HUES6 (cell line): ENCODE results near the gene TET3.

ENCODE experiments used
- H3K27ac ChIP-seq: 2 replicates; pipeline ENCODE4 v1.7.0; 2013; ENCODE audit warnings: low read depth, mild to moderate bottlenecking, low read length, inconsistent platforms
- H3K27me3 ChIP-seq: 2 replicates; pipeline ENCODE4 v1.6.1; 2013; ENCODE audit warnings: low read length; ENCODE audit not compliant: control insufficient read depth, insufficient read depth
- H3K36me3 ChIP-seq: 2 replicates; pipeline ENCODE4 v1.6.1; 2013; ENCODE audit warnings: low read length; ENCODE audit not compliant: control insufficient read depth, insufficient read depth
- H3K4me1 ChIP-seq: 2 replicates; pipeline ENCODE4 v1.6.1; 2013; ENCODE audit warnings: low read length; ENCODE audit not compliant: control insufficient read depth, insufficient read depth
- H3K4me3 ChIP-seq: 2 replicates; pipeline ENCODE4 v1.5.1; 2013; ENCODE audit warnings: low read depth, low read length
- H3K9ac ChIP-seq: one replicate; pipeline ENCODE4 v1.6.1; 2013; ENCODE audit warnings: mild to moderate bottlenecking, low read length
- H3K9me3 ChIP-seq: 2 replicates; pipeline ENCODE4 v1.6.1; 2013; ENCODE audit warnings: low read depth, low read length; ENCODE audit not compliant: control insufficient read depth, insufficient read depth

The TET3 gene

GRCh38 chr2:74008761-74009395, 24.2 kb downstream of the TET3 start:
- Histone ChIP-seq H3K27ac (no peak overlapping the region), H3K4me1 (peaks cover 58% of the 10 kb centered on the region), H3K9me3 (no peaks in the 10 kb centered on the region), H3K4me3 (no peak overlapping the region), H3K27me3 (no peaks in the 10 kb centered on the region), H3K36me3 (0 out of 2 replicates have a peak, but pooled peaks cover 3% of the 10 kb centered on the region), H3K9ac (no peak overlapping the region)

DNA sequence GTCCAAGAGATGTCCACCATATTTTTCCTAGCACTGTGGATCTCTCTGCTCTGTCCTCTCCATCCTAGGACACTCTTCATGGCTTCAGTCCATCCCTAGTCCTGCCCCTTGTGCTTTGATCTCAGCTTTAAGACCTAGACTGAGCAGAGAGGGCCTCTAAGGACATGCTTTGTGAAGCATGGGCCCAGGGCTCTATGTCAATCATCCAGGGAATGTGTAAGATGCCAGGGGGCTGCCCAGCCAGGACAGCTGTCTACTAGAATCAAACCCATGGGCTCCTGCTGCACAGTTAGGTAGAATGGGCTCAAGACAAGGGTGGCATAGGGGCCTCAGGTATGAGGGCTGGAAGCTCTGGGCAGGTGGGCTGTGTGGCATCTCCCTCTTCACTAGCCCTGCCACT, 24.9 kb downstream of the TET3 start:
- 0 out of 2 replicates have a peak, but pooled peaks cover 3% of the 10 kb centered on the region for H3K36me3 ChIP-seq
- H3K27me3 ChIP-seq = no peaks in the 10 kb centered on the region
- H3K4me1 ChIP-seq = peaks cover 51% of the 10 kb centered on the region
- no peak overlapping the region for H3K27ac ChIP-seq
- no peak overlapping the region for H3K9ac ChIP-seq
- H3K9me3 ChIP-seq = no peaks in the 10 kb centered on the region
- no peak overlapping the region for H3K4me3 ChIP-seq

DNA sequence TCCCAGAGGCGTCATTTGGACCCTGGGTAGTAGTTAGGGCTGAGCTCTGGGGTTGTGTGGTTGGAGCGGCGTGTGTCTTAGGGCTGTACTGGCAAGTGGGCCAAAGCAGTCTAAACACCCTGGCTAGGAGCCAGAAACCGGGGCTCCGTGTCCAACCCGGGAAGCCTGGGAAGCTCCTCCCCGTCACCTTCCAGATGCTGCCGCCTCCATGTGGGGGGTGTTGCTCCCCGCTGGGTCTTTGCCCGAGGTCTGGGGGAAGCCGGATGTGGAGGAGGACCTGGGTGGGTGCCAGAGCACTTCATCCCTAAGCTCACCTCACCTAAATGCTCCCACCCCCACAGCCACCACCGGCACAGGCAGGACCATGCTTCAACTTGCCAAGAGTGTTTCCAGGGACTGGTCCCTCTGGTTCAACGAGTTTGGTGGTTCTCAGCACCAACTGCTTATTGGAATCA, 25.4 kb downstream of the TET3 start:
- 0 out of 2 replicates have a peak, but pooled peaks cover 3% of the 10 kb centered on the region for H3K36me3 ChIP-seq
- H3K9me3 ChIP-seq = no peaks in the 10 kb centered on the region
- peaks cover 47% of the 10 kb centered on the region for H3K4me1 ChIP-seq
- H3K4me3 ChIP-seq = no peak overlapping the region
- H3K27ac ChIP-seq = no peak overlapping the region
- H3K9ac ChIP-seq = no peak overlapping the region
- H3K27me3 ChIP-seq = no peaks in the 10 kb centered on the region

GRCh38 chr2:74011246-74011645, 26.5 kb downstream of the TET3 start:
- H3K9me3 ChIP-seq = no peaks in the 10 kb centered on the region
- no peaks in the 10 kb centered on the region for H3K27me3 ChIP-seq
- peaks cover 42% of the 10 kb centered on the region for H3K4me1 ChIP-seq
- no peak overlapping the region for H3K27ac ChIP-seq
- H3K9ac ChIP-seq = no peak overlapping the region
- 0 out of 2 replicates have a peak, but pooled peaks cover 3% of the 10 kb centered on the region for H3K36me3 ChIP-seq
- no peak overlapping the region for H3K4me3 ChIP-seq

- Histone ChIP-seq H3K9ac (no peak overlapping the region), H3K27ac (no peak overlapping the region)
Measured at GRCh38 chr2:74014813-74015212, 30.1 kb downstream of the TET3 start.

DNA sequence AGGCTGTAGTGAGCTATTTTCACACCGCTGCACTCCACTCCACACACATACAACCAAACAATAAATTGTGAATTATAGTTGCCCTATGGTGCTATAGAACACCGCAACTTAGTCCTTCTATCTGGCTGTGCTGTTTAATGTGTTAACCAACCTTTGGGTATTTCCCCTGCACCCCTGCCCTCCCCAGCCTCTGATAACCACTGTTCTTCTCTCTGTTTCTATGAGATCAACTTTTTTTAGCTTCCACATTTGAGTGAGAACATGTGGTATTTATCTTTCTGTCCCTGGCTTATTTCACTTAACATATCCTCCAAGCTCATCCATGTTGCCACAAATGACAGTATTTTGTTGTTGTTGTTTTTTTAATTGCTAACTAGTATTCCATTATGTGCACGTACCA, 32.5 kb downstream of the TET3 start:
- no peak overlapping the region for H3K27ac ChIP-seq
- no peaks in the 10 kb centered on the region for H3K9me3 ChIP-seq
- H3K27me3 ChIP-seq = no peaks in the 10 kb centered on the region
- no peak overlapping the region for H3K4me3 ChIP-seq
- no peak overlapping the region for H3K9ac ChIP-seq
- H3K4me1 ChIP-seq = peaks cover 5% of the 10 kb centered on the region; the same call in 1 of the 2 replicates
- H3K36me3 ChIP-seq = no peaks in the 10 kb centered on the region

More at GRCh38 chr2:74014813-74015212, 30.1 kb downstream of the TET3 start:
- H3K36me3 ChIP-seq = no peaks in the 10 kb centered on the region
- no peaks in the 10 kb centered on the region for H3K27me3 ChIP-seq
- no peak overlapping the region for H3K4me3 ChIP-seq
- H3K4me1 ChIP-seq = peaks cover 6% of the 10 kb centered on the region
- H3K9me3 ChIP-seq = no peaks in the 10 kb centered on the region

GRCh38 chr2:74019516-74019915, 34.8 kb downstream of the TET3 start:
- no peaks in the 10 kb centered on the region for H3K9me3 ChIP-seq
- H3K4me3 ChIP-seq = no peak overlapping the region
- H3K27ac ChIP-seq = no peak overlapping the region

GRCh38 chr2:74020702-74021406, 36.1 kb downstream of the TET3 start:
- Histone ChIP-seq H3K27me3 (no peaks in the 10 kb centered on the region), H3K27ac (no peak overlapping the region), H3K4me1 (peaks cover 17% of the 10 kb centered on the region), H3K9me3 (no peaks in the 10 kb centered on the region), H3K9ac (no peak overlapping the region), H3K4me3 (no peak overlapping the region), H3K36me3 (no peaks in the 10 kb centered on the region)

More at GRCh38 chr2:74019516-74019915, 34.8 kb downstream of the TET3 start:
- Histone ChIP-seq H3K4me1 (peaks cover 12% of the 10 kb centered on the region), H3K36me3 (no peaks in the 10 kb centered on the region), H3K9ac (no peak overlapping the region), H3K27me3 (no peaks in the 10 kb centered on the region)

GRCh38 chr2:74021407-74021755, 36.7 kb downstream of the TET3 start:
- no peaks in the 10 kb centered on the region for H3K9me3 ChIP-seq
- H3K27me3 ChIP-seq = no peaks in the 10 kb centered on the region
- H3K36me3 ChIP-seq = no peaks in the 10 kb centered on the region
- H3K9ac ChIP-seq = no peak overlapping the region
- peaks cover 21% of the 10 kb centered on the region for H3K4me1 ChIP-seq
- H3K27ac ChIP-seq = no peak overlapping the region
- H3K4me3 ChIP-seq = no peak overlapping the region

DNA sequence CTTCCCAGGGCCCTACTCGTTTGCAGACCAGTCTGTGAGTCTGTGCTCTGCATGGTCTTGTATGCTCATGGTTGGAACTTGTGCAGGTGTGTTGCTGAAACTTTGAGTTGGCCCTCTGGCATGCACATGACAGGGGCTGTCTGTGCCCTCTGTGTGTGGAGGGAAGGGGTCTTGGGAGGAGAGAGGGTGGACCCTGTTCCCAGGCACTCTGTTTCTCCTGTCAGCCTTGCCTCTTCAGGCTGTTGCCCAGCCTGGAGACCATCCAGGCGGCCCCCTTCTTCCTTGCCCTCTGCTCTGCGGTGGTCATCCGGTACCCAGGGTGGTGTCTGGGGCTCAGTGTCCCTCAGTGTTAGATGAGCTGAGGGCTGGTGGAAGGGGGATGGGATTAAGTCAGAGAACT, 39.5 kb downstream of the TET3 start:
- Histone ChIP-seq H3K36me3 (no peaks in the 10 kb centered on the region), H3K4me1 (peaks cover 30% of the 10 kb centered on the region), H3K9me3 (peaks cover 7% of the 10 kb centered on the region), H3K27ac (no peak overlapping the region), H3K4me3 (no peak overlapping the region), H3K27me3 (no peaks in the 10 kb centered on the region), H3K9ac (no peak overlapping the region)

DNA sequence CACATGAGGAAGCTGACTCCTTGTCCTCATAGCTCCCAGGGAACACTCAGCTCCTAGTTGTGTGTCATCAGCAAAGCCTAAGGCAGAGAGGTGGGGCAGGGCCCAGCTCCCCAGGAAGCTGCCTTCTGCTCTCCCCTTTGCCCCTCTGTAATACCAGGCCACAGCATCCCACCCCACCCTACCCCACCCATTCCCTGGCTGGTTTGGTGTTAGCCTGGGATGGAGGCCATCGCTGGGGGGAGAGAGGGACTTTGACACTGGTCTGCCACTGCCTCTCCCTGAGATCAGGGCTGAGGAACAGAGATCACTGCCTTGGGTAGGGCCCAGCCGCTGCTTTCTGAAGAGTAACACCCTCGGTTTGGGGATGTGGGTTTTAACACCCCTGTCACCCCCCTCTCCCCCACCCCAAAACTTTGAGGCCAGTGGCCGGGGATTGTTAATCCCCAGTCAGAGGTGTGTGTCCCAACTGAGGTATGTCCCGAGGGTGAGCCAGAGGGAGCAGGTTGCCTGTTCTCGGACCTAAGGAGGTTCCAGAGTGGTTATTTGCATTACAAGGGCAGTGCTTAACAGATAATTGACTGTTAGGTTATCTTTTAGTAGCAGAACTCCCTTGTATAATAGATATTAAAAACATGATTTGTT, 41.4 kb downstream of the TET3 start:
- Histone ChIP-seq H3K4me3 (0 out of 2 replicates have a peak overlapping the region, but pooled peaks have one; percentile 41), H3K9me3 (peaks cover 7% of the 10 kb centered on the region), H3K9ac (peak overlapping the region; percentile 20), H3K27ac (peak overlapping the region; percentile 64; the same call in 1 of the 2 replicates), H3K36me3 (no peaks in the 10 kb centered on the region), H3K4me1 (peaks cover 37% of the 10 kb centered on the region), H3K27me3 (no peaks in the 10 kb centered on the region)
